Measurements from ENCODE around the gene BLVRB.

GRCh38 chr19:40486017-40486416, 20.5 kb upstream of the BLVRB start:
- TF ChIP-seq CTCF (IDR thresholded peaks at IDR 0.05; ENCODE audit: low read depth, low read length, missing input control) (no peak), HNF4A (conservative IDR thresholded peaks at IDR 0.05) (no peak), JUND (IDR thresholded peaks at IDR 0.05) (no peak), TAF1 (conservative IDR thresholded peaks at IDR 0.05) (no peak)

All from liver (tissue), 3 donors.